OCI-M2 (cell line): ENCODE data around the gene GSTT4.
"Not testable (repeated sequence)": the region's sequence is repeated elsewhere in the genome, so short reads cannot be mapped to it uniquely, and the experiment has no call there.

Experiments
- DNase-seq: peaks from one replicate; lab custom pipeline; 2025; ENCODE audit not compliant: unreplicated experiment; lab: John Stamatoyannopoulos, UW

The GSTT4 gene

DNA sequence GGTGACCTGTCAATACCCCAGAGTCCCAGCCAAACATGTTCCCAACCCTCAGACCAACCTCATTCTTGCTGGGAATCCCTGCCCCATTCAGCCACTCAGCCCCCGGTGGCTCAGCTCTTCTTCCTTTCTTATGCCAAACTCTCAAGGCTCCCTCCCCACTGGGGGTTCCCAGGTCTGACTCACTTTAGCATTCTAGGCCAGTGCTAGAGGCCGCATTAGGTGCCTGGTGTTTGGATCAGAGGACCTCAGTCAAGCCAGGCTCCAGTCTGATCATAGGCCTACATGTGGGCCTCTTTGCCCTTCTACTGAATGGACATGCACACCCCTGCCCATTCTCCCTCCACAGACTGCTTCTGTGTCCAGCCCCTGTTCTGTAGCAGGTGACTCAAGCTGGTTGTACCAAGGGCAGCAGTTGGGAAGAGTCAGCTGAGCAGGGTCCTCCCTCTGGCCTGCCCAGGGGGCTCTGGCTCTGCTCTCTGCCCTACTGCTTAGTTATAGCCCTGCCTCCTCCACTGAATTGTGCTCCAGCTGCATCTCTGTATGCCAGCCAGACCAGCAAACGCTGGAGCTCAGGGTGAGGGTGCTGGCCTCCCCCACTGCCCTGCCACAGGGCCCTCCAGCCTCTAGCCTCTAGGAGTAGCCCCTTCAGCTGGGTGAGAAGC lies 15.5 kb downstream of the GSTT4 start:
- DNase-seq: not testable (repeated sequence)

DNA sequence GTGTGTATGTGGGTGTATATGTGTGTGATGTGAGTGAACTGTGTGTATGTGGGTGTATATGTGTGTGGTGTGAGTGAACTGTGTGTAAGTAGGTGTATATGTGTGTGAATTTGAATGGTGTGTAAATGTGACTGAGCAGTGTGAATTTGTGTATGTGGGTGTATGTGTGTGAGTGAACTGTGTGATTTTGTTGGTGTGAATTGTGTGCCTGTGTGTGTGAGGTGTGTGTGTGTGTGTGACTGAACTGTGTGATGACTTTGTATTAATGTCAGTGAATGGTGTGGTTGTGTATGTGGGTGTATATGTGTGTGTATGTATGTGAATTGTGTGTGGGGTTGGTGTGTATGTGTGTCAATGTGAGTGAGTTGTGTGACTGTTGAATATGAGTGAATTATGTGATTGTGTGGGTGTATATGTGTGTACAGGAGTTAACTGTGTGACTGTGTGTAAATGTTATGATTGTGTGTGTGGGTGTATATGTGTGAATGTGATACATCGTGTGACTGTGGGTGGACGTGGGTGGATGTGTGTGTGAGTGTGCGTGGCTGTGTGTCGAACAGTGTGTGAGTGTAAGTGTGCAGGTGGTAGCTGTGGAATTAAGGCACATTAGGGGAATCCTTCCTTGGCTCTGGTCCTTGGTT lies 18.6 kb downstream of the GSTT4 start:
- not testable (repeated sequence) for DNase-seq

- not testable (repeated sequence) for DNase-seq
Measured at GRCh38 chr22:23986089-23986488, 19.2 kb downstream of the GSTT4 start.

GRCh38 chr22:23984430-23984829 lies 20.8 kb downstream of the GSTT4 start:
- no peak for DNase-seq

- DNase-seq: not testable (repeated sequence)
Measured at GRCh38 chr22:23980567-23980966, 24.7 kb downstream of the GSTT4 start.

- not testable (repeated sequence) for DNase-seq
Measured at GRCh38 chr22:23979557-23980240, 25.6 kb downstream of the GSTT4 start, which contains the start of gene GSTT2. Gene GSTT2 (plus strand): TSS chr22:23980134.

DNA sequence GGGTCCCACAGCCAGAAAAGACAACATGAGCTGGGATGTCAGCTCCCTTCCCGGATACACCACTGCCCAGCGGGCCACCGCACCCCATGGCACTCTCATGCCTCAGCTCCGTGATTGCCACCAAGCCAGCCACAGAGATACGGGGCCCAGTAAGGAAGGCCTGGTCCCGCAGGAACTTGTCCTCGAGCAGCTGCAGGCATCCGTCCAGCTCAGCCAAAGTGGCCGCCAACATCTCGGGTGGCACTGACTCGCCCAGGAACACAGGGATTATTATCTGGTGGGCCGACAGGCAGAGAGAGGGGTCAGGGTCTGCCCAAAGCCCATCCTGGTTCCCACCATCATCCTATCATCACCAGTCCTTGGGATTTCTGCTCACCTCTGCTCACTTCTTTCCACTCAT lies 27.9 kb downstream of the GSTT4 start:
- not testable (repeated sequence) for DNase-seq

DNA sequence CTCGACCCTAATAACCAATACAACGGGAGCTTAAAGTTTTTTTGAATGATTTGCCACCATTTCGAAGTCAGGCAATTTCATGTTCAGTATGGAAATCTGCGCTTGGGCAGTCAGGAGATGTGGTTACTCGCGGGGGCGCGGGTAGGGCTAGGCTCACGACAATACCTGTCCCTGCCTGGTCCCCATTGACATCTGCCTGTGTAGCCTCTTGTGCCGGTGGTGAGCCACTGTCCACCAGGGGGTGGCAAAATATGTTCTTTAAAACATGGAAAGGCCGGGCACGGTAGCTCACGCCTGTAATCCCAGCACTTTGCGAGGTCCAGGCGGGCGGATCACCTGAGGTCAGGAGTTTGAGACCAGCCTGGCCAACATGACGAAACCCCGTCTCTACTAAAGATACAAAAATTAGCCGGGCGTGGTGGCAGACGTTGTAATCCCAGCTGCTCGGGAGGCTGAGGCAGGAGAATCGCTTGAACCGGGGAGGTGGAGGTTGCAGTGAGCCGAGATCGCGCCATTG lies 30.4 kb downstream of the GSTT4 start:
- not testable (repeated sequence) for DNase-seq

- not testable (repeated sequence) for DNase-seq
Measured at GRCh38 chr22:23974345-23974744, 30.9 kb downstream of the GSTT4 start, which contains the start of gene DDT. Gene DDT (minus strand): TSS chr22:23974441. CDS start chr22:23974414, 27 bp downstream.

- DNase-seq: not testable (repeated sequence)
Measured at GRCh38 chr22:23971927-23972326, 33.3 kb downstream of the GSTT4 start.

DNA sequence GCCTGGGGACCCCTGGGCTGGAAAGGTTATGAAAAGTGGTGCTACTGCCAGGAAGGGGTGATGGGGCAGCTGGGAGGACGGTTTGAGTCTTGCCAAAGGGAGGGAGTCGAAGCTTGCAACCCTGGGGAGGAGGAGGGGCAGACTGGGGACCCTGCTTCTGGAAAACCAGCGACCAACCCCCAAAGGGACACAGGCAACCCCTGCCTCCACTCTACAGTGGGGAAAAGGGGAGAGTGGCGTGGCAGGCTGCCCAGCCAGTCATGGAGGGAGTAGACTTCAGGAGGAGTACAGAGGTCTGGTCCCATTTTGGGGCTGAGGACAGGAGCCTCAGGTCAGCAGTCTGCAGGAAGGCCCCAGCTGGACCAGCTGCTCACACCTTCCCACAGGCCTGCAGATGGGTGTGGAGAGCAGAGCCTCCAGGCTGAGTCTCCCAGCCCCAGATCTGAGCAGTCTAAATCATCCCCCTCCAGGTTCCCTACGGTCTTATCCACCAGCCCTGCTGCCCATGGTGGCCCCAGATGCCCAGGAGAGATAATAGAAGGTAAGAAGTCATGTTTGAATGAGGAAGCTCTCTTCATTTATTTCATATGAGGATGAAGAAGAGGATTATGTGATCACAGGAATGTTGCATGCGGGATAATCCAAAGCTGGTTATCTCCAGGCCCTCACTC lies 34.3 kb downstream of the GSTT4 start:
- DNase-seq: no peak

DNA sequence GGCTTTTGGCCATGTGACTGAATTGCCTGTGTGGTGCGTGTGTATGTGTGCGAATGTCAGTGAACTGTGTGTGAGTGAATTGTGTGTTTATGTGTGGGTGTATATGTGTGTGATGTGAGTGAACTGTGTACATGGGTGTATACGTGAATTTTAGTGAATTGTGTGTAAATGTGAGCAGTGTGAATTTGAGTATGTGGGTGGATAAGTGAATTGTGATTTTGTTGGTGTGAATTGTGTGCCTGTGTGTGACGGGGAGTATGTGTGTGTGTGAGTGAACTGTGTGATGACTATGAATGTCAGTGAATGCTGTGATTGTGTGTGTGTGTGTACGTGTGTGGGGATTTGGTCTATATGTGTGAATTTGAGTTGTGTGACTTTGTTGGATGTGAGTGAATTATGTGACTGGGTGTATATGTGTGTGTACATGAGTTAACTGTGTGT lies 35.0 kb downstream of the GSTT4 start:
- no peak for DNase-seq

GRCh38 chr22:23969071-23969470 lies 36.2 kb downstream of the GSTT4 start:
- no peak for DNase-seq

DNA sequence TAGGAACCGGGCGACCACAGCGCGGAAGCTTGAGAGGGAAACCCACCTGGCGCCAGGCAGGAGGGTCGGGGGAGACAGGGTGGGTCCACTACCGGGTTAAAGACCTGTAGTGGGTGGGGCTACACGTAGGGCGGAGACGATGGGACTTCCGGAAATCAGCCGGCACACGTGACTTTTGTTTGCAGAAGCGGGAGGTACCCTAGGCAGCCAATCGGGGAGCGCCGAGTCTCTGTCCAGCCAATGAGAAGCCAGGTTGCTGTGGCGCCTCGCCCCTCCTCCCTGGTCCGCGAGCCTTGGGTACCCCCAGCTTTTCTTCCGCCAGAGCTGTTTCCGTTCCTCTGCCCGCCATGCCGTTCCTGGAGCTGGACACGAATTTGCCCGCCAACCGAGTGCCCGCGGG lies 38.7 kb downstream of the GSTT4 start, which contains the start of gene DDTL:
Gene DDTL, plus strand, starts transcription at position 321 of the 400 bp plus-strand sequence. Its CDS starts 27 bp downstream, at position 348.
- DNase-seq: not testable (repeated sequence)

- not testable (repeated sequence) for DNase-seq
Measured at GRCh38 chr22:23966094-23966493, 39.2 kb downstream of the GSTT4 start.

DNA sequence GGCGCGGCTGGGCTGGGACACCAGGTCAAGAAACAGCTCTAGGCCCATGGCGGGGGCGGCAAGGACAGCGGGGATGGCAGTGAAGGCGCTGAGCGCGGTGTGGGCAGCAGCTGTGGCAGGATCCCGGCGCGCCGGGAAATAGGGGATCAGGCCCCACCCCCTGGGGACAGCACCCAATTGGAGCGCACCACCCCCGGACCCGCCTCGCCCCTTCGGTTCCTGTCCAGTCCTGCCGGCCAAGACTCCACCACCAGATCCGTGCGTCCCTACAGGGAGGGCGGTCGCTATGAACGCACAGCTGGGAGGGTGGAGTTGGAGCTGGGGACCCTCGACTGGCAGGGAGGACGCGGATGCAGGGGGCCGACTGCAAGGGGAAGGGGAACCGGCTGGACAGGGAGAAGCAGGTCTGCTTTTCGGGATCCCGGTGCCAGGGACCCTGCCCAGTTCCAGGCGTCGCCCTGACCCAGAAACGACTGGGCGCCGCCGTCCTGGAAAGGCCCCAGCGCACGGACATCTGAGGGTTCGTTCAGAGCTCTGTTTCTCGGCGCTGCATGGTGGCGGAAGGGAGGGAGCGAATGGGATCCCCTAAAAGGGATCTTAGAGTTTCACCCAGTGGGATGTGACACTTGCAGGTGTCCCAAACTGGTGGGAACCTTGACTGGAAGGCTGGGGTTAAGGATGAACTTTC lies 44.0 kb downstream of the GSTT4 start, which contains the start of gene GSTT2B:
Gene GSTT2B, minus strand, starts transcription at position 112 of the 688 bp plus-strand sequence. Its CDS starts 64 bp downstream, at position 48.
- not testable (repeated sequence) for DNase-seq

DNA sequence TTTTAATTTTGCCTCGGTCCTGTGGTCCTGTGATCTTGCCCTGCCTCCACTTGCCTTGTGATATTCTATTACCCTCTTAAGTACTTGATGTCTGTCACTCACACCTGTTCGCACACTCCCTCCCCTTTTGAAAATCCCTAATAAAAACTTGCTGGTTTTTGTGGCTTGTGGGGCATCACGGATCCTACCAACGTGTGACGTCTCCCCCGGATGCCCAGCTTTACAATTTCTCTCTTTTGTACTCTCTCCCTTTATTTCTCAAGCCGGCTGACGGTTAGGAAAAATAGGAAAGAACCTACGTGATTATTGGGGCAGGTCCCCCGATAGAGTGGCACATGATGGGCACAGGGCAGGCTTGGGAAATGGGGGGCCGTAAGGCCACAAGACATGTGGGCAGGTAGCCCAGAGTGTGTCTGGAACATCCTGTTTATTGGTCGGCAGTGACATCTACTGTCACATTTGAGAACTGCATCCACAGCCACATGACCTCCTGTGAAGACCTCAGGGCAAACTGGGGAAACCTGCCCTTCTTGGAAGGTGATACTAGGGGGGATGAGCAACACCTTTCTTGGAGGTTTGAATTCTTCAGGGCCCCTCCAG lies 48.9 kb downstream of the GSTT4 start:
- peak; percentile 10 for DNase-seq

DNA sequence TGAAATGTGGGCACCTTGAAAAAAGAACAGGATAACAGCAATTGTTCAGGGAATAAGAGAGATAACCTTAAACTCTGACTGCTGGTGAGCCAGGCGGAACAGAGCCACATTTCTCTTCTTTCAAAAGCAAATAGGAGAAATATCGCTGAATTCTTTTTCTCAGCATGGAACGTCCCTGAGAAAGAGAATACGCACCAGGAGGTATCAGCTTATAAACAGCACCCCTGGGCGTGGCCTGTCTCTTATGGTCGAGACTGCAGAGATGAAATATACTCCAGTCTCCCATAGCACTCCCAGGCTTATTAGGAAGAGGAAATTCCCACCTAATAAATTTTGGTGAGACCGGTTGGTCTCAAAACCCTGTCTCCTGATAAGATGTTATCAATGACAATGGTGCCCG lies 49.4 kb downstream of the GSTT4 start:
- not testable (repeated sequence) for DNase-seq

DNA sequence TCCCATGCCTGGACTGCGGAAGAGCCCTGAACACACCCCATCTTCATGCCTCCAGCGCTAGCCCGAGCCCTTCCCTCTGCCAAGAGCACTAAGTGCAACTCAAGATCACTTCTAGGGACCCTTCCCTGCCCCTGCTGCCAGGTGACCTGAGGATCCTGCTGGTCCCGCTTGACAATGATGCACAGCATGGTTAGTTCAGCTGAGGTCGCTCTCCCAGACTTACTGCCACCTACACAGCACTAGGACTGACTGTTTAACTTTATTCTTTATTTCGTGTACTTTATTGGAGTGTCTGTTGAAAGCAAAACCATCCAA lies 50.3 kb downstream of the GSTT4 start:
- DNase-seq: not testable (repeated sequence)
